A549 (cell line): ENCODE measurements around the gene RNF40. TPM values are rescaled to one million over a fixed set of nuclear protein-coding genes. Genes with fewer than 3 reads are reported as not detected.

Source experiments
- ATAC-seq, 2 experiments: fragments of 200-7000 bp in 1 of 2; fragments of >200 bp in 1 of 2; cut with Nextera tagmentation in 1 of 2; cut with Tn5 transposase in 1 of 2; 3 replicates each; pipeline versions ENCODE4 v1.8.0 to v1.9.1; 2018 to 2020; ENCODE audit warnings: mild to moderate bottlenecking in 1 of 2, moderate library complexity in 1 of 2
- CTCF ChIA-PET: fragments of 300-600 bp; sonication (Branson Sonifier 250); formaldehyde crosslinking; extraction: SDS; loops from one replicate; lab custom pipeline; 2021; ENCODE audit warnings: antibody characterized with exemption, inconsistent platforms; lab: Yijun Ruan, JAX
- POLR2A ChIA-PET: fragments of 350-600 bp; formaldehyde crosslinking; extraction: SDS; loops from one replicate; lab custom pipeline; 2021; ENCODE audit warnings: antibody characterized with exemption, inconsistent platforms; lab: Yijun Ruan, JAX
- DNase-seq, 2 experiments: peaks; one replicate each; pipeline versions ENCODE4 v3.0.0 to v3.0.0-alpha.2; 2011 to 2016; ENCODE audit warnings: low read depth in 1 of 2, low spot score in 1 of 2
- FAIRE-seq: peaks from 2 replicates; lab custom pipeline; 2011; peaks lifted over from hg19 to GRCh38; lab: Jason Lieb, UNC
- H3K27ac ChIP-seq, 2 experiments: fragments of >200 bp; sonication (Bioruptor Twin); formaldehyde crosslinking; 3 replicates each; pipeline ENCODE4 v1.5.1; 2016 to 2017
- H3K4me1 ChIP-seq: fragments of >200 bp; sonication (Bioruptor Twin); formaldehyde crosslinking; 3 replicates; pipeline ENCODE4 v1.6.1; 2016
- H3K4me2 ChIP-seq: fragments of >200 bp; sonication (Bioruptor Twin); formaldehyde crosslinking; 3 replicates; pipeline ENCODE4 v1.6.1; 2016
- H3K4me3 ChIP-seq: fragments of >200 bp; sonication (Bioruptor Twin); formaldehyde crosslinking; 3 replicates; pipeline ENCODE4 v1.5.1; 2016
- H3K9me3 ChIP-seq: fragments of >200 bp; sonication (Bioruptor Twin); formaldehyde crosslinking; 3 replicates; pipeline ENCODE4 v1.6.1; 2016
- BCL3 ChIP-seq: fragments of >200 bp; sonication (Bioruptor Twin); formaldehyde crosslinking; IDR thresholded peaks from 3 replicates; pipeline ENCODE4 v1.6.1; 2016
- BHLHE40 ChIP-seq: IDR thresholded peaks from 2 replicates; pipeline ENCODE4 v1.6.1; 2012; ENCODE audit warnings: low read depth, low read length, inconsistent platforms
- CBX2 ChIP-seq: fragments of 200-600 bp; sonication (generic); IDR thresholded peaks from 2 replicates; pipeline ENCODE4 v1.6.1; 2016; ENCODE audit warnings: low read depth, mild to moderate bottlenecking, borderline replicate concordance
- EHF ChIP-seq: fragments of 250-450 bp; sonication (Bioruptor Pico); IDR thresholded peaks from 2 replicates; pipeline ENCODE4 v1.5.0; 2020; ENCODE audit warnings: mild to moderate bottlenecking
- EHMT2 ChIP-seq: fragments of 200-600 bp; sonication (generic); IDR thresholded peaks from 2 replicates; pipeline ENCODE4 v1.6.1; 2016; ENCODE audit warnings: antibody characterized with exemption, low read depth, mild to moderate bottlenecking, moderate library complexity
- EP300 ChIP-seq, 2 experiments: fragments of >200 bp; sonication (Bioruptor Twin); formaldehyde crosslinking; IDR thresholded peaks; 2 replicates in 1 of 2; 3 replicates in 1 of 2; pipeline ENCODE4 v1.6.1; 2016 to 2017
- FOSB ChIP-seq: fragments of 250-450 bp; sonication (Bioruptor Pico); IDR thresholded peaks from 2 replicates; pipeline ENCODE4 v1.5.0; 2020; ENCODE audit warnings: mild to moderate bottlenecking, moderate library complexity
- GATA3 ChIP-seq: IDR thresholded peaks from 2 replicates; pipeline ENCODE4 v1.6.1; 2012; ENCODE audit warnings: borderline replicate concordance
- HDAC2 ChIP-seq: fragments of 200-600 bp; sonication (generic); IDR thresholded peaks from 2 replicates; pipeline ENCODE4 v1.6.1; 2016
- HEYL ChIP-seq: fragments of 250-450 bp; sonication (Bioruptor Pico); IDR thresholded peaks from 2 replicates; pipeline ENCODE4 v1.8.0; 2021; ENCODE audit warnings: mild to moderate bottlenecking, moderate library complexity
- HMGXB4 ChIP-seq: fragments of 250-450 bp; sonication (Bioruptor Pico); IDR thresholded peaks from 2 replicates; pipeline ENCODE4 v1.5.0; 2021; ENCODE audit warnings: mild to moderate bottlenecking, moderate library complexity, borderline replicate concordance
- HOXA7 ChIP-seq: fragments of 250-450 bp; sonication (Bioruptor Pico); IDR thresholded peaks from 2 replicates; pipeline ENCODE4 v1.5.0; 2020; ENCODE audit warnings: mild to moderate bottlenecking, moderate library complexity
- HOXB5 ChIP-seq: fragments of 250-450 bp; sonication (Bioruptor Pico); IDR thresholded peaks from 2 replicates; pipeline ENCODE4 v1.5.0; 2020; ENCODE audit warnings: mild to moderate bottlenecking, moderate library complexity
- MAFK ChIP-seq: fragments of 450-650 bp; IDR thresholded peaks from 2 replicates; pipeline ENCODE4 v1.6.1; 2014; ENCODE audit not compliant: partially characterized antibody
- NR3C1 ChIP-seq: fragments of >200 bp; sonication (Bioruptor Twin); formaldehyde crosslinking; IDR thresholded peaks from 3 replicates; pipeline ENCODE4 v1.6.1; 2017
- PHF8 ChIP-seq: fragments of 200-600 bp; sonication (generic); IDR thresholded peaks from 2 replicates; pipeline ENCODE4 v1.6.1; 2016; ENCODE audit warnings: low read depth, mild to moderate bottlenecking, antibody characterized with exemption, moderate library complexity, borderline replicate concordance
- POLR2AphosphoS2 ChIP-seq: conservative IDR thresholded peaks from 2 replicates; pipeline ENCODE4 v1.6.1; 2012; ENCODE audit warnings: low read length, improper control_type of control experiment, inconsistent platforms
- RAD21 ChIP-seq, 2 experiments: fragments of >200 bp in 1 of 2; sonication (Bioruptor Twin) in 1 of 2; formaldehyde crosslinking in 1 of 2; IDR thresholded peaks in 1 of 2; conservative IDR thresholded peaks in 1 of 2; 2 replicates in 1 of 2; 3 replicates in 1 of 2; pipeline ENCODE4 v1.6.1; 2012 to 2018; ENCODE audit warnings: inconsistent platforms in 1 of 2
- RARB ChIP-seq: fragments of 250-450 bp; sonication (Bioruptor Pico); IDR thresholded peaks from 2 replicates; pipeline ENCODE4 v1.8.0; 2021; ENCODE audit warnings: mild to moderate bottlenecking, moderate library complexity
- RFX5 ChIP-seq: fragments of 450-650 bp; IDR thresholded peaks from 2 replicates; pipeline ENCODE4 v1.7.1; 2014; ENCODE audit warnings: antibody characterized with exemption, mild to moderate bottlenecking, moderate library complexity
- RNF2 ChIP-seq: fragments of 200-600 bp; sonication (generic); IDR thresholded peaks from 2 replicates; pipeline ENCODE4 v1.6.1; 2016; ENCODE audit warnings: low read depth, mild to moderate bottlenecking, antibody characterized with exemption, moderate library complexity, borderline replicate concordance
- SMC3 ChIP-seq: fragments of >200 bp; sonication (Bioruptor Twin); formaldehyde crosslinking; IDR thresholded peaks from 3 replicates; pipeline ENCODE4 v1.6.1; 2018; ENCODE audit warnings: inconsistent platforms
- SREBF2 ChIP-seq: fragments of 450-650 bp; IDR thresholded peaks from 2 replicates; pipeline ENCODE4 v1.6.1; 2014; ENCODE audit warnings: mild to moderate bottlenecking, moderate library complexity
- TP53 ChIP-seq: fragments of 250-450 bp; sonication (Bioruptor Pico); IDR thresholded peaks from 2 replicates; pipeline ENCODE4 v1.5.0; 2021; ENCODE audit warnings: mild to moderate bottlenecking, moderate library complexity
- USF2 ChIP-seq: fragments of 450-650 bp; IDR thresholded peaks from 2 replicates; pipeline ENCODE4 v1.6.1; 2014; ENCODE audit warnings: antibody characterized with exemption
- ZSCAN20 ChIP-seq: fragments of 250-450 bp; sonication (Bioruptor Pico); IDR thresholded peaks from 2 replicates; pipeline ENCODE4 v1.8.0; 2022; ENCODE audit warnings: mild to moderate bottlenecking, moderate library complexity
- WGBS: methylation state at CpG from one replicate; pipeline ENCODE4 v1.1.6; 2017; ENCODE audit errors: missing lambda C conversion rate; 5-methylcytosine and 5-hydroxymethylcytosine counted together
- polyA plus RNA-seq, 4 experiments: library from polyadenylated mRNA; depleted of rRNA in 3 of 4; stranded (reverse); fragments of >200 nt; fragmentation: RNase III in 1 of 4; extraction: RNeasy Plus Mini Kit Qiagen cat#74134 plus additional on column Dnase treatment in 1 of 4; gene quantifications; 2 replicates in 3 of 4; 3 replicates in 1 of 4; pipeline ENCODE4 v1.2.3, GENCODE V29; 2011 to 2017
- TF ChIP-seq, protein P1 (sequence below): IDR thresholded peaks from 2 replicates; pipeline ENCODE4 v1.6.1; 2012
- TF ChIP-seq, protein P2 (sequence below): IDR thresholded peaks from 2 replicates; pipeline ENCODE4 v1.6.1; 2012

RNF40 gene
- polyA plus RNA-seq, 2 of the 4 experiments (the other 2 are of a cell fraction) = 66.1 to 69.9 TPM

- peak; percentile 35 to 46 for DNase-seq
- Histone ChIP-seq H3K4me1 (peaks cover 11% of the 10 kb centered on the region), H3K9me3 (no peaks in the 10 kb centered on the region), H3K4me2 (peak overlapping the region; percentile 75), H3K27ac (peak overlapping the region; percentile 89 to 92), H3K4me3 (peak overlapping the region; percentile 97)
- TF ChIP-seq SREBF2 = no peak
- TF ChIP-seq RARB (CRISPR knock-in tag) = no peak
- TF ChIP-seq HOXB5 = no peak
- no peak for TF ChIP-seq MAFK
- TF ChIP-seq BHLHE40 = no peak
- no peak for TF ChIP-seq PHF8
- no peak for TF ChIP-seq EHF (CRISPR knock-in tag)
- no peak for FAIRE-seq
- ChIA-PET CTCF (interaction anchor here (0.5 to 1.6 kb wide), 5 partner anchors 14 to 704 kb away, joined by 3 to 5 read pairs (median 3); no protein-coding TSS in a partner anchor), POLR2A (interaction anchor here (0.6 to 2.3 kb wide), 11 partner anchors 9 to 99 kb away, joined by 3 to 9 read pairs (median 4); partner anchors contain the start of genes CFAP119 and SRCAP)
- ATAC-seq = peak; percentile 72 to 78
- 25% methylated on average over 23 of the region's 36 CpGs for WGBS
Measured at GRCh38 chr16:30748634-30749445, 13.3 kb upstream of the RNF40 start.

DNA sequence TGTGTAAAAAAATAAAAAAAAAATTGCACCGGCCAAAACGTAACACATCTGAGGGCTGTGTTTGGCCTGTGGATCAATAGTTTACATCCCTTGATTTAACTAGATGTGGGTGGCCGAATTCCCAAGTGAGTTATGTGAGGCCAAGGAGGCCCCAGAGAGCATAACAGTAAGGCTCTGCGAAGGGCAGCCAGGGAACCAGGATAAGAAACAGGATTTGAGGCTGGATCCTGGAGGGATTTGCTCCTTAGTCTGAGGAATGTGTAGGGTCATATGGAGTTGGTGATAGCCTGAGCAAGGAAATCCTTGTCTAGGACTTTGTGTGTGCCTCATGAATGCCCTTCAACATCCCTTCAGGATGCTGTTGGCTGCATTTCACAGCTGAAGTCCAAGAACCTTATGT, 11.9 kb upstream of the RNF40 start:
- DNase-seq = no peak
- ChIA-PET POLR2A (no interaction called here), CTCF (interaction anchor here (0.7 to 1.3 kb wide), 3 partner anchors 14 to 32 kb away, joined by 3 to 4 read pairs (median 4); no protein-coding TSS in a partner anchor)
- peaks cover 8% of the 10 kb centered on the region for H3K4me1 ChIP-seq
- H3K4me2 ChIP-seq = no peak overlapping the region
- no peak for FAIRE-seq
- no peak overlapping the region for H3K27ac ChIP-seq
- no peaks in the 10 kb centered on the region for H3K9me3 ChIP-seq
- H3K4me3 ChIP-seq = no peak overlapping the region
- 92% methylated on average over 4 of the region's 4 CpGs for WGBS
- TF ChIP-seq TP53 (CRISPR knock-in tag) (no peak), USF2 (no peak), EP300 (IDR thresholded peaks at IDR 0.05) (no peak), HDAC2 (no peak), POLR2AphosphoS2 (no peak), ZSCAN20 (CRISPR knock-in tag) (no peak), HOXB5 (no peak), MAFK (no peak), RNF2 (no peak), RFX5 (no peak), BCL3 (no peak), FOSB (no peak), HEYL (CRISPR knock-in tag) (no peak), NR3C1 (no peak), RAD21 (conservative IDR thresholded peaks at IDR 0.05 in 1 of 2, IDR thresholded peaks at IDR 0.05 in 1 of 2) (no peak)
- TF ChIP-seq, protein P1, sequence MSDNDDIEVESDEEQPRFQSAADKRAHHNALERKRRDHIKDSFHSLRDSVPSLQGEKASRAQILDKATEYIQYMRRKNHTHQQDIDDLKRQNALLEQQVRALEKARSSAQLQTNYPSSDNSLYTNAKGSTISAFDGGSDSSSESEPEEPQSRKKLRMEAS = no peak
- ATAC-seq = no peak

- WGBS = 91% methylated on average over 20 of the region's 20 CpGs
- no peak overlapping the region for H3K4me3 ChIP-seq
- H3K4me1 ChIP-seq = peaks cover 8% of the 10 kb centered on the region
- ATAC-seq (no peak), DNase-seq (no peak), FAIRE-seq (no peak)
- H3K9me3 ChIP-seq = no peaks in the 10 kb centered on the region
- ChIA-PET CTCF (interaction anchor here (0.6 to 1.4 kb wide), 5 partner anchors 10 to 38 kb away, joined by 3 to 4 read pairs (median 4); partner anchors contain the start of gene CFAP119), POLR2A (no interaction called here)
- H3K4me2 ChIP-seq = no peak overlapping the region
- no peak overlapping the region for H3K27ac ChIP-seq
- TF ChIP-seq CBX2 (no peak), EHMT2 (no peak), TP53 (CRISPR knock-in tag) (no peak), HMGXB4 (no peak), HOXA7 (CRISPR knock-in tag) (no peak), ZSCAN20 (CRISPR knock-in tag) (no peak), HDAC2 (no peak), RNF2 (no peak), RARB (CRISPR knock-in tag) (no peak), SMC3 (no peak), GATA3 (no peak)
- TF ChIP-seq, protein P2, sequence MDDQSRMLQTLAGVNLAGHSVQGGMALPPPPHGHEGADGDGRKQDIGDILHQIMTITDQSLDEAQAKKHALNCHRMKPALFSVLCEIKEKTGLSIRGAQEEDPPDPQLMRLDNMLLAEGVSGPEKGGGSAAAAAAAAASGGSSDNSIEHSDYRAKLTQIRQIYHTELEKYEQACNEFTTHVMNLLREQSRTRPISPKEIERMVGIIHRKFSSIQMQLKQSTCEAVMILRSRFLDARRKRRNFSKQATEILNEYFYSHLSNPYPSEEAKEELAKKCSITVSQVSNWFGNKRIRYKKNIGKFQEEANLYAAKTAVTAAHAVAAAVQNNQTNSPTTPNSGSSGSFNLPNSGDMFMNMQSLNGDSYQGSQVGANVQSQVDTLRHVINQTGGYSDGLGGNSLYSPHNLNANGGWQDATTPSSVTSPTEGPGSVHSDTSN = no peak
Measured at GRCh38 chr16:30750876-30751465, 11.2 kb upstream of the RNF40 start.
